ELF-1 (cell line): Measurements from ENCODE around the gene TWIST2.

ENCODE experiments used
- DNase-seq: peaks from one replicate; pipeline ENCODE4 v3.0.0-alpha.2; 2016; ENCODE audit warnings: low read depth, low spot score

Gene TWIST2

DNA sequence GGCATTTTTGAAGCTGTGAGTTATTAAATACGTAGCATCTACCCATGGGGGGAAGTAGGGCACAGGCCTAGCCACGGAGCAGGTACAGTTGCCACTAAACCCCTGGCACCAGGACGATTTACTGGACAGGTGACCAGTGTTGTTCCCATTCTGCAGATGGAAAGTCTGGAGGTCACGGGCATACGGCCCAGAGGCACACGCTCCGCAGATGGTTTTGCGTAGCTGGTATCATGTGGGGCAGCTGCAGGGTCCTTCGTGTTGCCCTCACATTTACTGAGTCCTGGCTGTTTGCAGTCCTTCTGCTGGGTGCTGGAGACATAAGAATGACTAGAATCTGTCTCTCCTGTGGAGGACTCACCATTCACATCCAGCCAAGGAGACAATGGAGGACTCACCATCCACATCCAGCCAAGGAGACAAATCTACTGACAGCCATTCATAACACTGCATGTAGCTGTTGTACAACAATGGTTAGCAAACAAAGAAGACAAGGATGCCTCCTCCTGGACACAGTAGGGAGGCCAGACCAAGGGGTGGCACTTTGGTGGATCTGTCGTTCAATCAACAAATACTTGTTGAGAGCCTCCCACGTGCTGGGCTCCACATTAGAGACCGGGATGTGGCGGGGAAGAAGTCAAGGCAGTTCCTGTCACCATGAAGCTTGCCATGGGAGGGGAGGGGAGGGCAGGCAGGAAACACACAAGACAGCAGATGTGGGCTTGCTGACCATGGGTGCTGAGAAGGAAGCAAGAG is 24.9 kb downstream of the TWIST2 start:
- DNase-seq = no peak

DNA sequence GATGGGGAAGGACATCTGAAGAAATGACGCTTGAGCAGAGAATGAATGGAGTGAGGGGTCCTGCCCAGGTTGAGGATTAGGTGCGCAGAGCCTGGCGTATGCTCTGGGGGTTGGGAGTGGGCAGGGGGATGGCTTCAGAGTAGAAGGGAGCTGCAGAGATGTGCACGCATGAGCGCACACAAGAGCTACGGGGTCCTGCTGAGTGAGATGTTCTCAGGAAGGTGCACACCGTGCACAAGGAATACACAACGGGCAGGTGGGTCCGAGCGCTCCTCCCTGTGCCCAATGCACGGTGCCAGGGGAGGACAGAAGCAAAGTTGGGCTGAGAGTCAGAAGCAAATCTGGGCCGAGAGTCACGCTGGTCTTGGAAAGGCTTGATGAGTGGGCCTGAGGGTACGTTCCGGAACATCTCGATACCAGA is 25.5 kb downstream of the TWIST2 start:
- no peak for DNase-seq

DNA sequence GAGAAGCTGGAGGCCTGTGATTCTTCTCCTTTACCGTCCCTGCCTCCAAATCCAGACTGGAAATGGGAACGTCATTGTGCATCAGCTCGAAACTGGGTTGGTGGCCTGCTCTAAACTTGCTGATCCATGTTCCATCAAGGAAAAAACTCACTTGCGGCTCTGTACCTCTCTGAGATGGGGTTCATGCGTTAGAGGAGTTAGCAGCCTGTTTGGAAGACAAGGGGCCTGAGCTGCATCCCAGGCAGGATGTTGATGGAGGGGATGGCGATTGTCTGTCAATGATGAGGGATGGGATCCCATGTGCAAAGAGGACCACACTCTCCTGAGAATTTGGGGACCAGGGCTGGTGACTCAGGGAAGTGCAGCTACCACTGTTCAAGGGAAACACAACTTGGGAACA is 26.0 kb downstream of the TWIST2 start:
- DNase-seq = no peak

DNA sequence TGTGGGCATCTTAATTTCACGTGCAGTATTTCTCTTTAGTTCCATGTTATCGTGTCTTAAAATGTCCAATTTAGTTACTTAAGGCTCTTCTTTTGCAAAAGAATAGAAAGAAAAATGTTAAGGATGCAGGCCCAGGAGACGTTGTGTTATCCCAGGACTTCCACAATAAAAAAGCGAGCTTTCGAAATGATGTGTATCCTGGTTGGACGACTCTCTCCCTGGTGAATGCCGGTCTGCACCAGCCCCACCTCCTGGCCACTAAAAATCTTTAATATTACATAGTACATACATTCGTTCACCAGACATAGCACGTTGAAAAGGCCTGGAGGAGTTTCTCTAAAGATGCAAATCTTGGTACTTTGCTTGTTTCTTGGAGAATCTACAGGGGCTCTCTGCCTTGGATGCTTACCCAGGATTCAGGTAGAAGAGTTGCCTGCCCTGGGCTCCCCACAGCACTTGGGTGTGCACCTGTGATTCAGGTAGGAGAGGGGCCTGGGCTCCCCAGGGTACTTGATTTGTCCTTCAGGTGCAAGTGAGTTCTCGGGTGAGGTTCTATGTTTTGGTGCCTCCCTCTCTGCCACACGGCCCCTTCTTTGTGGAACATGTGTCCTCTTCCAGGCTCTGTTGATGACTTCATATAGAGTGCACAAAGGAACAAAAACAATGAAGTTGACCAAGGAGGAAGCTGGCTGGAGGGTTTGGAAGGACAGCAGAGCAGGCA is 26.6 kb downstream of the TWIST2 start:
- no peak for DNase-seq

DNA sequence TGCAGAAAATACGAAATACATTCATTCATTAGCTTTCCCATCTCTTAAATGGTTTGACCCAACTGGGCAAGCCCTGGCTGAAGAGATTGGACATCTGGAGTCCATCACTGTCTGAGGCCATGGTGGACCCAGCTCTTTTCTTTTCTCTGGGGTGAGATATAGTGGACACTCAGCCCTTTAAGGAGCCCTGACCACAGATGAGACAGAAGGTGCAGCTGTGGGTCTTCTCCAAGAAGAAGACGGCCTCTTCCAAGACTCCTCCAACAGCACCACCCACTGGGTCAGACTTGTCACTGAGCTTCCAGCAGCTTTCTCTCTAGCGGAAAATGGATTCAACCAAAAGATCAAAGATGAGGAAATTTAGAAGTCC is 27.2 kb downstream of the TWIST2 start:
- no peak for DNase-seq

DNA sequence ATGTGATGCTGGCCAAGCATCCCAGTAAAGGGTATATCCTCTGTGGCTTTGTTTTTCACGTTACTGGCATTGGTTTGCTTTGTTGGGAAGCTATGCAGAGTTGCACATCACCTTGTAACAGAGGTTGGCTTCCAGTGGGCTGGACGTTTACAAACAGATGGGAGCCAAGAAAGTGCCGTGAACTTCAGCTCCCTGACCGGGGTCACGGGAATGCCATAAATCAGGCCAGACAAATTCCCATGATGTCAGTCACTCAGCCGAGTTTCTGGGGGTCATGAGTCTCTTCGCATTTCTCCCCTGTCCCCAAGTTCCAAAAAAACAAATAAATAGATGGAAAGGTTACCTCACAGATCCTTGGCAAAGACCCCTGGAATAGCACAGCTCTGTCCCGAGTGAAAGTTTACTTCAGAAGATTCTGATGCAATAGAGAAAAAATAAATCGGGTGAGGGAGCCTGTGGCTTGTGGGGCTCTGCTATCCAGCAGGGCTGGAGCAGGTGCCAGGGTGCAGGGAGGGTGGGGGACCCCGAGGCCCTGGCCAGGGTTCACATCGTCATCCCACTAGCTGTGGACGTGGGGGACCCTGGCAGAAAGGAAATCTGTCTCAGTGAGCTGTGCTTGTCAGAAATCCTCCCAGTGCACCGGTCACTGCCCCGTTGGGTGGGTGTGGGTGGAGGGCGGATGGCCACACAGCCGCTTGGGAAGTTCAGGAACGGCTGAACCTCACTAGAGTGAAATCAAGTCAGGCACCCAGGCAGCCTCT is 27.8 kb downstream of the TWIST2 start:
- DNase-seq = no peak

DNA sequence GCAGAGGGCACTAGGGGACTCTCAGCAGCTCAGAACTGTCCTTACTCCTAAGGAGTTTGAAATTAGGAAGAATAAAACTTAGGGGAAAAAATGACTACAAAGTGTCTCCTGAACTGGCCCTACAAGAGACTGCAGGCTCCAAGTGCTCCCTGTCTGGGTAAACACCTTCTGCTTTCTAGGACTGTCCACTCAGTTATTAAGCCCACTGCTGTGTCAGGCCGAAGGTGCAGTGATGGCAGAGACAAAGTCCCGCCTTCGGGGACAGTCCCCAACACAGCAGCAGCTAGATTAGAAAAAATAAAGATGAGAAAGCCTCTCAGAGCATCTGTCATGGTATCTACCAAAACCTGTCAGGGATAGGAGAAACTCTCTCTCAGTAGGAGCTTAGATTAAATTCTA is 28.3 kb downstream of the TWIST2 start:
- no peak for DNase-seq

DNA sequence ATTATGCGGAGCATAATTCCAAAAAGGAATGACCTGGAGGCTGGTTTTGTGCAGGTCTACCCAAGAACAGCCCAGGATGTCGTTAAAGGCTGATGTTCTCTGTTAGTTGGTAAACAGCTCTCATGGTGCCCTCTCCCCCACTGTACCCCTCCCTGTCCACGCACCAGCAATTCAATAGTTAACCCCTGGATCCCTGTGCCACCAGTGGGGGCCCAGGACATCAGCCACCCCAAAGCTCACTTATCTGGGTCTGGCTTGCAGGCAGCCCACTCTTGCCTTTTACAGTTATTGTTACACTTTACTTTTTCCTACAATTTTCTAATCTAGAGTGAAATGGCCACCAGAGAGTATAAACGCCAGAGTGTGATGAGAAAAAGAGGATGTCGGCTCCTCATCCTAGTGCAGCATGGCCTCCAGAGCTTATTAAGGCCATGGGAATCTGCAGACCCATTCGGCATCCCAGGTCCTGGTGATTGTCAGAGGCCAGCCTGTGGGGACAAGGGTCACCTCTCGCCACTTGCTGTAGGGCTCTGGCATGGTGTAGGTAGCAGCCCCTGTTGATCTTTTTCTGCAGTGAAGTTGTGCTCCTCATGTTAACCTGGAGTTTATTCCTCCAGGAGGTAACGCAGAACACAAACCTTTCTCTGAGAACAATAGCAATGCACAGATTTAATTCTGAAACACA is 30.3 kb downstream of the TWIST2 start:
- DNase-seq = no peak

DNA sequence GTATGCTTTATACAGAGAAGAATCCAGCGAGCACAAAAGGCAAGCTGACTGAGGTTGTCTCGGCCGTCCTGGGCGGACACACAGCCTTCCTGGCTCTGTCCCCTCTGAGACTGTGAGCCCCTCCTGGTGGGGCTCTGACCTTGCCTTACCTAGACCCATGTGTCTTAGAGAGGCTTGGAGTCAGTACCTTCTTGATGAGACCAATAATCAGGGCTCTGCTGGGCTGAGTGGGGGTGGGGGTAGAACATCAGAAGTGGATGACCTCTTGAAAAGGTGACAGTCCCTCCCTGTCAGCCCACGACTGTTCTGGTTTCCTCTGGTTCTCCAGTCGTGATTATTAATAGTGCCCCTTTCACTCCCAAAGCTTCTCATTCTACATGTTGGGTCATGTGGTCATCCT is 31.2 kb downstream of the TWIST2 start:
- DNase-seq = no peak

DNA sequence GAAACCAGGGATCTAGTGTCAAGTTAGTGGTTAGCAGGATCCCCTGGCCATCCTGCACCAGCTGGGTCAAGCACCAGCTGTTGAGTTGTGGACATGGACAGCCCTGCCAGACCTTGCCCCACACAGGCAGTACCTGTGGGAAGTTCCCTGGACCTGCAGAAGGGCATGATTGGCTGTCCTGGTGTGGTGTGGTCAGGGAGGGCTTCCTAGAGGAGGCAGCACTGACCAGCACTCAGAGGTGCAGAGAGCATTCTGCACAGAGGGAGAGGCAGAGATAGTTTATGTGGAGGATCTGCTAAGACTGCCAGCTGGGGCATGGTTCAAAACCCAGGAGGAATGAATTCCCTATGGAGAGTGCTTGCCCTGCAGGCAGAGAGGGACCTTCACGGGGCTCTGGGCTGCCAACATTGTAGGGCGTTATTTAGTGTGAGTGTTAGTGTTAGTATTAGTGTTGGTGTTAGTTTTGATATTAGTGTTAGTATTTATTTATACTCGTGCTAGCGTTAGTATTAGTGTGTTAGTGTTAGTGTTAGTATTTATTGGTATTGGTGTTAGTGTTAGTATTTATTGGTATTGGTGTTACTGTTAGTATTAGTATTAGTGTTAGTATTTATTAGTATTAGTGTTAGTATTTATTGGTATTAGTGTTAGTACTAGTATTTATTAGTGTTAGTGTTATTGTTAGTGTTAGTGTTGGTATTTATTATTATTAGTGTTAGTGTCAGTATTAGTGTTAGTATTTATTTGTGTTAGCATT is 31.9 kb downstream of the TWIST2 start:
- no peak for DNase-seq

DNA sequence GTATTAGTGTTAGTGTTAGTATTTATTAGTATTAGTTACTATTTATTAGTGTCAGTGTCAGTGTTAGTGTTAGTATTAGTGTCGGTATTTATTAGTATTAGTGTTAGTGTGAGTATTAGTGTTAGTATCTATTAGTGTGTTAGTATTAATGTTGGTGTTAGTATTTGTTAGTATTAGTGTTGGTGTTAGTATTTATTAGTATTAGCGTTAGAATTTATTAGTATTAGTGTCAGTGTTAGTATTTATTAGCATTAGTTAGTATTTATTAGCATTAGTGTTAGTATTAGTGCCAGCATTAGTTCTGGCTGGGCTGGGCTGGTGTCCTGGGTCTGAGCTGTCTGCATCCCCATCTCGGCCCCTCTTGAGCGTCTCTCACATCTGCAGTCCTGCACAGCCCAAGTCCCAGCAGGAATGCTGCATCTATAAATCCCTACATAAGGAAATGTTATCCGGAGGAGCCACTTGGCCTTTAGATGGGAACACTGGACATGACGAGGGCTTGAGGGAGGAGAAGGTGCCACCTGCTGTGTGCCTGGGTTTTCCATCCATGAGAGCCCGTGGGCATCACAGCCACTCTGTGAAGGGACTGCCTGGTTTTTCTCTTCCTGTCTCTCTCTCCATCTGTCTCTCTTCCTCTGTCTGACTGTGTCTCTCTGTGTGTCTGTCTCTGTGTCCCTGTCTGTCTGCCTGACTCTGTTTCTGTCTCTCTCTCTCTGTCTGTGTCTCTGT is 33.6 kb downstream of the TWIST2 start:
- DNase-seq = no peak

DNA sequence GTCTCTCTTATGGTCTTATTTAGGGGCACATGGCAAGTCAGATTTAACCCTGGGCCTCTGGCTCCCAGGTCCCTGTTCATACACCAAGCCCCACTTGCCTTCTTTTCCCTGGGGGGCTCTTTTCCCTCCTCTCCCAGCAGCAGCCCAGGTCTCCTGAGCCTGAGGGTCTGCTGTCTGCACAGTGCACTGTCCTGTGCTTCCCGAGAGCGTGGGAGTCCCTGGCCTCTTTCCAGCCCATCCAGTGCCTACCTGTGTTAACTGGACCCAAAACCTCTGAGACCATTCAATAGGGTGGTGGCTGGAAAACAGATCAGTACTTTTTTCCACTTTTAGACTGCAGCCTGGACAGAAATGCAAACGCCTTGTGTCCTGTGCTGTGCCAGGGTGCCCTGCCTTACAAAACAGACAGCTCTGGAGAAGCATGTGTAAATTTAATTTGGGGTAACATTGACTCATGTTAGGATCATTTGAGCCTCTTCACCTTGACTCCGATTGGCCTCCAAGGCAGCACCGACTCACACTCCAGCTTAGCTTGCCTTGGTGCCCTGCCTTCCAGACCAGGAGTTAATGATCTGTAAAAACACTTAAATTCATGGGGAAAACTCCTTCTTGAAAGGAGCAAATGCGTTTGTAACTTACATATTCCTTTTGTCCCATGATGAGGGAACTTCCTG is 34.3 kb downstream of the TWIST2 start:
- DNase-seq = no peak

DNA sequence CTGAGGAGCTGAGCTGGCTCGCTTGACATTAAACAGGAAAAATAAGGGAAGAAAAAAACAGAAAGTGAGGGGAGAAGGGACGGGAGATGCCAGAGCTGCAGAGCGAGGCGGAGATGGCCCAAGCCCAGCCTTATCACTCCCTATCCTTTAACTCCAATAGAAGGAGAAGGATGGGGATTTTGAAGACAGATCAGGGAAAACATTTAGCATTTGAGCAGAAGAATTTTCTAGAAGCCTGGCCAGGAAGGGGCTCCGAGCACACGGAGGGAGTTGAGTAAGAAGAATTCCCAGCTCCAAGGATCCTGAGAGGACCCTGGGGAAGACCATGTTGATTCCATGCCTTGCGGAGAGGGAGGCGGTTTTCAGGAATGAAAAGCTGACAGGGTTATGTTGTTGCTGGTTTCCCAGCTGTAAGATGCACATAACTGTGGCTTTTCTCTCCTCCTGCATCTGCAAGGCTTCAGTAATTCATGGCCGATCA is 35.6 kb downstream of the TWIST2 start:
- DNase-seq = no peak

DNA sequence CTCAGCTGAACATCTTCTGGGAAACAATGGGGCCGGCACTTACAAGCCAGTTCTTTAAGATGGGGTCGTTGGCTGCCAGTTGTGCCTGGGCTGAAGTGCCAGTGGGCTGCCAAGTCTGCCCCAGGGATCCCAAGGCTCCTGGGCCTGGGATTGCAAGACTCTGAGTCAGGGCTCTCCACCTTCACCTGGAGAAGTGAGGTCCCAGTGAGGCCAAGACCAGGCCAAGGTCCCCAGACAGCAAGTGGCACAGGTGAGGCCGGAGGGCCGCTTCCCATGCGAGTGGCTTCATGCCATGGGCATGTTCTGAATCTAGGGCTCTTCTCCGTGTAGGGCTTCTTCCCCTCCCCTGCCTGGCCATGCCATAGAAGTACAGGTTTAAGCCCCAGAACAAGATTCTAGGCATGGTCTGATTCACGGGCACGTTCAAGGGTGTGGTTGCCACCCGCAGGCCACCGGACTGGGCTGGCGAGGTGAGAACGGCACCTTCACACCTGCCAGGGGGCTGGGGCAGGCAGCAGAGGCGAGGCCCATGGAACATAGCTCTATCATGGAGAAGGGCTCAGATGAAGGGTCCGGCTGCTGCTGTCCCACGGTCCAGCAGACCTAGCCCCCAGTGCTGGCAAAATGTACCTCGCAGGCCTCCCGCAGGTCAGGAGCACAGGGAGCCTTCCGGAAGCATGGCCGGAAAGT is 36.4 kb downstream of the TWIST2 start:
- no peak for DNase-seq

DNA sequence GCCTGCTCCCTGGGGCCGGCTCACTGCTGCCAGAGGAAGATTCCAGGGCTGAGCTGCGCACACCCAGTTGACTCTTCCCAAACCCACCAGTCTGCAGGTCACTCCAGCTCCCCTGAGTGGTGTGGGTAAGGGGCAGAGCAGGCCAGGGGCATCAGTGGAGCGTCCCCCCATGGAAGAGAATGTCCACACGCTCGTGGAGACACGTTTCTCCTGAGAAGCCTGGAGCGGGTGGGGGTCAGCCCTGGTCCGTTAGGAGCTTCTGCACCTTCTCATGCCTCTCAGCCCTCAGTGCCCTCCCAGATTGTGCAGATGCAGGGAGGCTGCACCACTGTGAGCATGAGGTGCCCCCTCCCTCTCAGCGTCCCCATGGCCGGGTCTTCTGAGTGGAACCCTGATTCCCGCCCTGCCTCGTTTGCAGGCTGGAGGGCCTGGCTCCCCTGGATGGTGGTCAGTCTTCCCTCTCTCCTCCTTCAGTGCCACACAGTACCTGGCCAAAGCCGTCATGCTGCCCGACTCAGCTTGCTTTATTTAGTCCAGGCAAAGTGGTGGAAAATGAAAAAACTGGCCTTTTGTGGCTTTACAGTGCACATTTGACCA is 37.0 kb downstream of the TWIST2 start:
- no peak for DNase-seq

DNA sequence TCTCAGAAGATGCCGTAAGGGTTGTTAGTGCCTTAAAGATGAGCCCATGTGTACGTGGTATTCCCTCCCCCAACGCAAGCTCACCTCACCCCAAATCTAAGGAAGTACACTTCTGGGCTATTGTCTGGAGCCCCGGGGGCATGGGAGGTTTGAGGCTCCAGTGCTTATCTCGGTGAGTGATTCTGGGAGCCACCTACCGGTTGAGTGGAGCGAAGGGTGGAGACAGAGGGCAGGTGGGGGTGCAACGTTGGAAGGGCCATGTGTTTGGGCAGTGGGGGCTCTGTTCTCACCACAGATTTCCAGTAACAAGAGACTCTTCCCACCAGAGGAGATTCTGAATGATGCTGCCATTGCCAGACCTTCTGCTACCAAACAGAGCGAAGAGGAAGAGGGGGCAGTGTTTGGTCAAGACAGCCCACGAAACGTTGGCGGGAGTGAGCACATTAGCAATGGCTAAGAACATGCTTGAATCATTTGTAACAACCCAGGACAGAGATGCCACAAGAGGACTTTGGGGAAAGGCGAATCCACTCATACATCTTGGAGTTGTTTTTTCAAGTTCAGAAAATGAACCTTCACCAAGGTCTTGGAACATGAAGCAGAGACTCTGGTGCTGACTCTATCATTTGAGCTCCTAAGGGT is 38.7 kb downstream of the TWIST2 start:
- no peak for DNase-seq

DNA sequence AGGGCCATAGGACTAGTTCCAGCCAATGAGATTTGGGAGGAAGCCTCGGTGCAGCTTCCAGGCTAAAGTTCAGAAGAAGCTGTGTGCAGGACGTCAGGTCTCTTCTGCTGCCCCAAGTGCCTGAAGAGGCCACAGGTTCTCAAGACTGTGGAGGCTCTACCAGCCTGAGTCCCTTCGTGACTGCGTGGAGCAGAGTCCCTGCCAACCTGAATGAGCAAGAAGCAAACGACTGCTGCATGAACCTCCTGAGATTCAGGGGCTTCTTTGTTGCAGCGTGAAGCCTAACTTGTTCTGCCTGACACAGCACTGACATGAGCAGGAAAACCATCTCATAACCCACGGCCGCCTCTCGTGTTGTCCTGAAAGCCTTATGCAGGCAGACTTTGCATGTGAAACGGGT is 39.7 kb downstream of the TWIST2 start:
- no peak for DNase-seq

DNA sequence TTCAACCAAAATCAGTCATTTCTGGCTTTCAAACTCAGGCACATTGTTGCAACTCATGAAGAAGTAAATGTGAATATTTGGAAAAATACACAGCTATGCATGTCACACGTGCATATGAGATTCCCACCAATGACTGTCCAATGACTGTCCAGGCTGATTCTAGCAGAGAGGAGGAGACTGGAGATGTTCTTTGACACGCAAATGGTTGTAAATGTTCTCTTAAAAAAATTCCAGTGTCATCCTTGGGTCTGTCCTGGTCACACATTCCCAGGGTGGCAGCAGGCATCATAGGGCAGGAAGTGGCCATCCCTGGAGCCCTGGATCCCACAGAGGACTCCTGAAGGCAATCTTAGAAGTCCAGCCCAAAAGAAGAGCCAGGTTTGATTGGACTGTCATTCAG is 40.9 kb downstream of the TWIST2 start:
- DNase-seq = no peak
